Spleen (tissue), 7 donors: ENCODE measurements around the gene SDC1.

ENCODE experiments used
- POLR2A ChIP-seq, 3 donors: fragments of 450-650 bp; IDR thresholded peaks; one replicate each; pipeline ENCODE4 v1.5.1; 2017; ENCODE audit warnings: antibody characterized with exemption in 3 of 3, mild to moderate bottlenecking in 1 of 3
- POLR2AphosphoS5 ChIP-seq, 3 donors: sonication (generic); formaldehyde crosslinking; IDR thresholded peaks; one replicate each; pipeline ENCODE4 v1.5.1; 2017; ENCODE audit warnings: antibody characterized with exemption in 3 of 3
- TF ChIP-seq, protein P1 (sequence below), 11 experiments: fragments of 200-600 bp in 7 of 11; fragments of 450-650 bp in 4 of 11; sonication (generic) in 4 of 11; IDR thresholded peaks in 8 of 11; conservative IDR thresholded peaks in 3 of 11; 1 replicate in 7 of 11; 2 replicates in 4 of 11; pipeline versions ENCODE4 v1.4.0 to v1.8.0; 2016 to 2021; ENCODE audit warnings: antibody characterized with exemption in 11 of 11, inconsistent platforms in 4 of 11, mild to moderate bottlenecking in 1 of 11
- donor health status: DM: no; HTN: no; CAD: no; lungs with moderate emphysema.
- donor health status: DM: no; HTN: no; CAD: no.
- donor health status: DM: no; HTN: no; CAD: no.

DNA sequence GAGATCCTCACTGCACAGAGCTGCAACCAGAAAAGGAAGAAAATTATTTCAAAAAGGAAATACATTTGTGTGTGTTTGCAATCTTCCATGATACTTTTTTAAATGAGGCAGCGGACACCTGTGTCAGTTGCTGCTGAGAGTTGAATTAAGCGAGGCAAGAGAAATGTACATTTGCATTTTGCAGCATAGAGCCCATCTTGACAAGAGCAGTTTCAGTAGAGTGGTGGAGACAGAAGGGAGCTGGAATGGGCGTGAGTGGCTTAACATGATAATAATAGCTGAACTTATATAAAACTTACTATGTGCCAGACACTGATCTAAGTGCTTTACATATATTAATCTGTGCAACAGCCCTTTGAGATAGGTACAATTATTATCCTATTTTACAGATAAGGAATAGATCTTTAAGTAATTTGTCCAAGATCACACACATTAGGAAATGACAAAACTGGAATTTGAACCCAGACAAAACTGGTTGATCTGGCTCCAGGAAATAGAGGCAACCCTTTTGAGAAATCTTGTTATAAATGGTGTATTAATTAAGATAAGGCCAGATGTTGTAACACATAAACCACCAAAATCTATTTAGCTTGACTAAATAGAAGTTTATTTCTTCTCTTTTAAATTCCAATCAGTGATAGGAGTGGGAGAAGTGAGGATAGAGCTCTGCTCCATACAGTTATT is 68.7 kb downstream of the SDC1 start:
- TF ChIP-seq, protein P1, sequence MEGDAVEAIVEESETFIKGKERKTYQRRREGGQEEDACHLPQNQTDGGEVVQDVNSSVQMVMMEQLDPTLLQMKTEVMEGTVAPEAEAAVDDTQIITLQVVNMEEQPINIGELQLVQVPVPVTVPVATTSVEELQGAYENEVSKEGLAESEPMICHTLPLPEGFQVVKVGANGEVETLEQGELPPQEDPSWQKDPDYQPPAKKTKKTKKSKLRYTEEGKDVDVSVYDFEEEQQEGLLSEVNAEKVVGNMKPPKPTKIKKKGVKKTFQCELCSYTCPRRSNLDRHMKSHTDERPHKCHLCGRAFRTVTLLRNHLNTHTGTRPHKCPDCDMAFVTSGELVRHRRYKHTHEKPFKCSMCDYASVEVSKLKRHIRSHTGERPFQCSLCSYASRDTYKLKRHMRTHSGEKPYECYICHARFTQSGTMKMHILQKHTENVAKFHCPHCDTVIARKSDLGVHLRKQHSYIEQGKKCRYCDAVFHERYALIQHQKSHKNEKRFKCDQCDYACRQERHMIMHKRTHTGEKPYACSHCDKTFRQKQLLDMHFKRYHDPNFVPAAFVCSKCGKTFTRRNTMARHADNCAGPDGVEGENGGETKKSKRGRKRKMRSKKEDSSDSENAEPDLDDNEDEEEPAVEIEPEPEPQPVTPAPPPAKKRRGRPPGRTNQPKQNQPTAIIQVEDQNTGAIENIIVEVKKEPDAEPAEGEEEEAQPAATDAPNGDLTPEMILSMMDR (IDR thresholded peaks at IDR 0.05 in 8 of 11, conservative IDR thresholded peaks at IDR 0.05 in 3 of 11), result no peak
- no peak for TF ChIP-seq POLR2A (IDR thresholded peaks at IDR 0.05)
- TF ChIP-seq POLR2AphosphoS5 (IDR thresholded peaks at IDR 0.05), result no peak
